ENCODE results near the gene DLK2.

DLK2 gene

GRCh38 chr6:43450699-43451131 lies 4.6 kb downstream of the DLK2 start:
- Histone ChIP-seq H3K36me3 (ENCODE audit: insufficient read depth, low read depth, low read length) (peaks cover 27% of the 10 kb centered on the region), H3K27ac (ENCODE audit: low read length) (no peak overlapping the region), H3K9me3 (ENCODE audit: insufficient read depth, low read depth, low read length) (no peaks in the 10 kb centered on the region), H3K4me3 (ENCODE audit: low read length) (no peak overlapping the region), H3K27me3 (ENCODE audit: insufficient read depth, low read length) (peaks cover 19% of the 10 kb centered on the region), H3K4me1 (ENCODE audit: insufficient read depth, low read length) (no peaks in the 10 kb centered on the region), H3K9ac (ENCODE audit: low read depth, low read length) (no peak overlapping the region)

- H3K36me3 ChIP-seq (ENCODE audit: insufficient read depth, low read depth, low read length), result peaks cover 34% of the 10 kb centered on the region
Measured at GRCh38 chr6:43448916-43449315, 6.4 kb downstream of the DLK2 start.

GRCh38 chr6:43447604-43448003 lies 7.7 kb downstream of the DLK2 start:
- H3K4me1 ChIP-seq (ENCODE audit: insufficient read depth, low read length), result no peaks in the 10 kb centered on the region
- H3K9ac ChIP-seq (ENCODE audit: low read depth, low read length), result no peak overlapping the region
- no peaks in the 10 kb centered on the region for H3K9me3 ChIP-seq (ENCODE audit: insufficient read depth, low read depth, low read length)
- H3K4me3 ChIP-seq (ENCODE audit: low read length), result no peak overlapping the region
- H3K27me3 ChIP-seq (ENCODE audit: insufficient read depth, low read length), result no peaks in the 10 kb centered on the region
- H3K36me3 ChIP-seq (ENCODE audit: insufficient read depth, low read depth, low read length), result peaks cover 43% of the 10 kb centered on the region
- H3K27ac ChIP-seq (ENCODE audit: low read length), result no peak overlapping the region

More at GRCh38 chr6:43448916-43449315, 6.4 kb downstream of the DLK2 start:
- Histone ChIP-seq H3K4me1 (ENCODE audit: insufficient read depth, low read length) (no peaks in the 10 kb centered on the region), H3K27ac (ENCODE audit: low read length) (no peak overlapping the region), H3K27me3 (ENCODE audit: insufficient read depth, low read length) (peaks cover 2% of the 10 kb centered on the region), H3K9ac (ENCODE audit: low read depth, low read length) (no peak overlapping the region), H3K9me3 (ENCODE audit: insufficient read depth, low read depth, low read length) (no peaks in the 10 kb centered on the region), H3K4me3 (ENCODE audit: low read length) (no peak overlapping the region)

GRCh38 chr6:43445576-43445975 lies 9.8 kb downstream of the DLK2 start:
- no peaks in the 10 kb centered on the region for H3K27me3 ChIP-seq (ENCODE audit: insufficient read depth, low read length)
- peaks cover 49% of the 10 kb centered on the region for H3K36me3 ChIP-seq (ENCODE audit: insufficient read depth, low read depth, low read length)
- H3K27ac ChIP-seq (ENCODE audit: low read length), result no peak overlapping the region

GRCh38 chr6:43444582-43444981 lies 10.8 kb downstream of the DLK2 start:
- Histone ChIP-seq H3K9ac (ENCODE audit: low read depth, low read length) (no peak overlapping the region), H3K27ac (ENCODE audit: low read length) (no peak overlapping the region), H3K9me3 (ENCODE audit: insufficient read depth, low read depth, low read length) (no peaks in the 10 kb centered on the region), H3K36me3 (ENCODE audit: insufficient read depth, low read depth, low read length) (peaks cover 41% of the 10 kb centered on the region), H3K27me3 (ENCODE audit: insufficient read depth, low read length) (no peaks in the 10 kb centered on the region), H3K4me3 (ENCODE audit: low read length) (no peak overlapping the region), H3K4me1 (ENCODE audit: insufficient read depth, low read length) (no peaks in the 10 kb centered on the region)

More at GRCh38 chr6:43445576-43445975, 9.8 kb downstream of the DLK2 start:
- no peak overlapping the region for H3K9ac ChIP-seq (ENCODE audit: low read depth, low read length)
- H3K4me1 ChIP-seq (ENCODE audit: insufficient read depth, low read length), result no peaks in the 10 kb centered on the region
- no peak overlapping the region for H3K4me3 ChIP-seq (ENCODE audit: low read length)
- H3K9me3 ChIP-seq (ENCODE audit: insufficient read depth, low read depth, low read length), result no peaks in the 10 kb centered on the region

- no peak overlapping the region for H3K4me3 ChIP-seq (ENCODE audit: low read length)
- H3K9me3 ChIP-seq (ENCODE audit: insufficient read depth, low read depth, low read length), result no peaks in the 10 kb centered on the region
- H3K36me3 ChIP-seq (ENCODE audit: insufficient read depth, low read depth, low read length), result peaks cover 35% of the 10 kb centered on the region
- H3K4me1 ChIP-seq (ENCODE audit: insufficient read depth, low read length), result no peaks in the 10 kb centered on the region
- no peak overlapping the region for H3K9ac ChIP-seq (ENCODE audit: low read depth, low read length)
- no peak overlapping the region for H3K27ac ChIP-seq (ENCODE audit: low read length)
- H3K27me3 ChIP-seq (ENCODE audit: insufficient read depth, low read length), result no peaks in the 10 kb centered on the region
Measured at GRCh38 chr6:43444036-43444435, 11.3 kb downstream of the DLK2 start.

- peaks cover 26% of the 10 kb centered on the region for H3K36me3 ChIP-seq (ENCODE audit: insufficient read depth, low read depth, low read length)
- no peaks in the 10 kb centered on the region for H3K4me1 ChIP-seq (ENCODE audit: insufficient read depth, low read length)
- no peak overlapping the region for H3K4me3 ChIP-seq (ENCODE audit: low read length)
- no peak overlapping the region for H3K9ac ChIP-seq (ENCODE audit: low read depth, low read length)
- no peak overlapping the region for H3K27ac ChIP-seq (ENCODE audit: low read length)
- H3K9me3 ChIP-seq (ENCODE audit: insufficient read depth, low read depth, low read length), result no peaks in the 10 kb centered on the region
- H3K27me3 ChIP-seq (ENCODE audit: insufficient read depth, low read length), result no peaks in the 10 kb centered on the region
Measured at GRCh38 chr6:43442935-43443334, 12.4 kb downstream of the DLK2 start.

GRCh38 chr6:43437700-43438099 lies 17.6 kb downstream of the DLK2 start:
- no peaks in the 10 kb centered on the region for H3K9me3 ChIP-seq (ENCODE audit: insufficient read depth, low read depth, low read length)
- H3K4me1 ChIP-seq (ENCODE audit: insufficient read depth, low read length), result no peaks in the 10 kb centered on the region
- no peaks in the 10 kb centered on the region for H3K27me3 ChIP-seq (ENCODE audit: insufficient read depth, low read length)
- H3K27ac ChIP-seq (ENCODE audit: low read length), result no peak overlapping the region
- H3K36me3 ChIP-seq (ENCODE audit: insufficient read depth, low read depth, low read length), result peaks cover 9% of the 10 kb centered on the region; the same call in 1 of the 2 replicates
- no peak overlapping the region for H3K9ac ChIP-seq (ENCODE audit: low read depth, low read length)
- no peak overlapping the region for H3K4me3 ChIP-seq (ENCODE audit: low read length)

- H3K27ac ChIP-seq (ENCODE audit: low read length), result no peak overlapping the region
Measured at GRCh38 chr6:43436577-43437282, 18.6 kb downstream of the DLK2 start.

GRCh38 chr6:43435682-43436437 lies 19.5 kb downstream of the DLK2 start:
- H3K4me3 ChIP-seq (ENCODE audit: low read length), result no peak overlapping the region
- no peaks in the 10 kb centered on the region for H3K27me3 ChIP-seq (ENCODE audit: insufficient read depth, low read length)
- no peaks in the 10 kb centered on the region for H3K9me3 ChIP-seq (ENCODE audit: insufficient read depth, low read depth, low read length)
- no peak overlapping the region for H3K27ac ChIP-seq (ENCODE audit: low read length)
- H3K9ac ChIP-seq (ENCODE audit: low read depth, low read length), result no peak overlapping the region
- peaks cover 7% of the 10 kb centered on the region for H3K36me3 ChIP-seq (ENCODE audit: insufficient read depth, low read depth, low read length)
- H3K4me1 ChIP-seq (ENCODE audit: insufficient read depth, low read length), result no peaks in the 10 kb centered on the region

More at GRCh38 chr6:43436577-43437282, 18.6 kb downstream of the DLK2 start:
- Histone ChIP-seq H3K4me1 (ENCODE audit: insufficient read depth, low read length) (no peaks in the 10 kb centered on the region), H3K36me3 (ENCODE audit: insufficient read depth, low read depth, low read length) (peaks cover 12% of the 10 kb centered on the region), H3K4me3 (ENCODE audit: low read length) (no peak overlapping the region), H3K9me3 (ENCODE audit: insufficient read depth, low read depth, low read length) (no peaks in the 10 kb centered on the region), H3K27me3 (ENCODE audit: insufficient read depth, low read length) (no peaks in the 10 kb centered on the region), H3K9ac (ENCODE audit: low read depth, low read length) (no peak overlapping the region)

- Histone ChIP-seq H3K27ac (ENCODE audit: low read length) (no peak overlapping the region), H3K4me1 (ENCODE audit: insufficient read depth, low read length) (no peaks in the 10 kb centered on the region), H3K36me3 (ENCODE audit: insufficient read depth, low read depth, low read length) (peaks cover 7% of the 10 kb centered on the region), H3K9ac (ENCODE audit: low read depth, low read length) (no peak overlapping the region), H3K9me3 (ENCODE audit: insufficient read depth, low read depth, low read length) (no peaks in the 10 kb centered on the region), H3K4me3 (ENCODE audit: low read length) (no peak overlapping the region), H3K27me3 (ENCODE audit: insufficient read depth, low read length) (no peaks in the 10 kb centered on the region)
Measured at GRCh38 chr6:43434943-43435342, 20.4 kb downstream of the DLK2 start.

All from iPS-20b (cell line).